Lung (tissue), 12 donors: ENCODE data around the gene PPIP5K2. TPM values are rescaled to one million over a fixed set of nuclear protein-coding genes. Genes with fewer than 3 reads are reported as not detected.

ENCODE experiments used
- ATAC-seq: fragments of 200-7000 bp; cut with Tn5 transposase; one replicate; pipeline ENCODE4 v1.9.1; 2020; ENCODE audit warnings: moderate number of reproducible peaks; ENCODE audit not compliant: insufficient read depth, low FRiP score
- DNase-seq, 3 donors: peaks; one replicate each; pipeline ENCODE4 v3.0.0-alpha.2; 2013 to 2017
- H3K27ac ChIP-seq, 2 donors: one replicate each; pipeline ENCODE4 v1.5.1; 2013; ENCODE audit warnings: mild to moderate bottlenecking in 2 of 2, moderate library complexity in 2 of 2, control low read depth in 1 of 2, inconsistent platforms in 1 of 2, low read depth in 1 of 2, low read length in 1 of 2
- H3K27me3 ChIP-seq, 3 donors: one replicate each; pipeline ENCODE4 v1.5.1; 2013; ENCODE audit warnings: low read length in 2 of 3; ENCODE audit not compliant: control insufficient read depth in 3 of 3, insufficient read depth in 3 of 3
- H3K36me3 ChIP-seq, 4 donors: one replicate each; pipeline ENCODE4 v1.5.1; 2013; ENCODE audit warnings: low read length in 4 of 4, mild to moderate bottlenecking in 1 of 4, moderate library complexity in 1 of 4; ENCODE audit not compliant: control insufficient read depth in 4 of 4, insufficient read depth in 4 of 4
- H3K4me1 ChIP-seq, 5 donors: one replicate each; pipeline ENCODE4 v1.5.1; 2013; ENCODE audit warnings: low read length in 5 of 5, mild to moderate bottlenecking in 2 of 5, moderate library complexity in 1 of 5; ENCODE audit not compliant: control insufficient read depth in 5 of 5, insufficient read depth in 5 of 5
- H3K4me3 ChIP-seq: one replicate; pipeline ENCODE4 v1.5.1; 2013; ENCODE audit warnings: mild to moderate bottlenecking, control low read depth, moderate library complexity
- H3K9ac ChIP-seq, 2 donors: one replicate each; pipeline ENCODE4 v1.5.1; 2013; ENCODE audit warnings: low read length in 2 of 2, control low read depth in 1 of 2; ENCODE audit not compliant: insufficient read depth in 1 of 2
- H3K9me3 ChIP-seq, 4 donors: one replicate each; pipeline ENCODE4 v1.5.1; 2013; ENCODE audit warnings: low read length in 3 of 4, mild to moderate bottlenecking in 1 of 4, moderate library complexity in 1 of 4; ENCODE audit not compliant: control insufficient read depth in 4 of 4, insufficient read depth in 3 of 4
- WGBS, 2 donors: extraction: QIAGEN DNeasy Blood & Tissue Kit; methylation state at CpG; one replicate each; pipeline ENCODE4 v1.1.7; 2013; 5-methylcytosine and 5-hydroxymethylcytosine counted together
- polyA plus RNA-seq, 2 donors: library from polyadenylated mRNA; stranded (reverse); fragments of 200-250 nt; gene quantifications; one replicate each; pipeline ENCODE4 v1.2.1, GENCODE V29; 2013
- total RNA-seq, 2 donors: library from RNA; depleted of rRNA in 1 of 2; stranded (reverse); fragments of >200 nt in 1 of 2; gene quantifications; one replicate each; pipeline ENCODE4 v1.2.1, GENCODE V29; 2014 to 2021
- TF ChIP-seq, protein P1 (sequence below): IDR thresholded peaks from 2 replicates; pipeline ENCODE4 v1.5.1; 2012; ENCODE audit warnings: mild to moderate bottlenecking; ENCODE audit errors: control extremely low read depth, extremely low read depth
- donor health status: control.
- donor health status: control.
- donor health status: Bipolar disorder and iron deficiency.
- donor health status: healthy.
- donor health status: DM: yes; HTN: yes; CAD: no.

PPIP5K2 gene
- total and polyA plus RNA-seq, 4 donors = 15.4 to 109 (median 33.5) TPM

DNA sequence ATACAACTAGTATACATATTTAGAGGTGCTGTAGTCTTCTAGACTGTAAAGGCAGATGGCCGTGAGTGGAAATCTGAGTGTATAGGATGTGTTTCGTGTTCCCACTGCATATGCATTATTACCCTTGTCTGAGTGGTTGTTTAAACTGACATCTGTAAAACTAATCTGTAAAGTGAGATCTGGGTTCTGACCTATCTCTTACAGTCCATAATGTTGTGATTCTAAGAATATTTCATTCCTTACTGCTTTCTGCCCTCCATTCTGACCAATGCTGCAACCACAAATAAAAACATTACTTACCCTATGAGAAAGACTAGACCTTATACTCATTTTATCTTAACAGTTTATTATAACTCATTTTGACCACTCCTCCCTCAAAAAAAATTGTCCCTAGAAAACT lies 90.9 kb downstream of the PPIP5K2 start:
- WGBS, 2 donors = 96 to 97% methylated on average over 2 of the region's 2 CpGs
- Histone ChIP-seq H3K4me1 (peaks cover 0 to 3% (median 0%) of the 10 kb centered on the region in 5 donors), H3K27me3 (no peaks in the 10 kb centered on the region), H3K4me3 (no peak overlapping the region), H3K9me3 (no peaks in the 10 kb centered on the region), H3K27ac (no peak overlapping the region), H3K36me3 (peaks cover 0 to 5% (median 1%) of the 10 kb centered on the region in 4 donors), H3K9ac (no peak overlapping the region)
- no peak for DNase-seq
- no peak for ATAC-seq
- TF ChIP-seq, protein P1, sequence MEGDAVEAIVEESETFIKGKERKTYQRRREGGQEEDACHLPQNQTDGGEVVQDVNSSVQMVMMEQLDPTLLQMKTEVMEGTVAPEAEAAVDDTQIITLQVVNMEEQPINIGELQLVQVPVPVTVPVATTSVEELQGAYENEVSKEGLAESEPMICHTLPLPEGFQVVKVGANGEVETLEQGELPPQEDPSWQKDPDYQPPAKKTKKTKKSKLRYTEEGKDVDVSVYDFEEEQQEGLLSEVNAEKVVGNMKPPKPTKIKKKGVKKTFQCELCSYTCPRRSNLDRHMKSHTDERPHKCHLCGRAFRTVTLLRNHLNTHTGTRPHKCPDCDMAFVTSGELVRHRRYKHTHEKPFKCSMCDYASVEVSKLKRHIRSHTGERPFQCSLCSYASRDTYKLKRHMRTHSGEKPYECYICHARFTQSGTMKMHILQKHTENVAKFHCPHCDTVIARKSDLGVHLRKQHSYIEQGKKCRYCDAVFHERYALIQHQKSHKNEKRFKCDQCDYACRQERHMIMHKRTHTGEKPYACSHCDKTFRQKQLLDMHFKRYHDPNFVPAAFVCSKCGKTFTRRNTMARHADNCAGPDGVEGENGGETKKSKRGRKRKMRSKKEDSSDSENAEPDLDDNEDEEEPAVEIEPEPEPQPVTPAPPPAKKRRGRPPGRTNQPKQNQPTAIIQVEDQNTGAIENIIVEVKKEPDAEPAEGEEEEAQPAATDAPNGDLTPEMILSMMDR = no peak

DNA sequence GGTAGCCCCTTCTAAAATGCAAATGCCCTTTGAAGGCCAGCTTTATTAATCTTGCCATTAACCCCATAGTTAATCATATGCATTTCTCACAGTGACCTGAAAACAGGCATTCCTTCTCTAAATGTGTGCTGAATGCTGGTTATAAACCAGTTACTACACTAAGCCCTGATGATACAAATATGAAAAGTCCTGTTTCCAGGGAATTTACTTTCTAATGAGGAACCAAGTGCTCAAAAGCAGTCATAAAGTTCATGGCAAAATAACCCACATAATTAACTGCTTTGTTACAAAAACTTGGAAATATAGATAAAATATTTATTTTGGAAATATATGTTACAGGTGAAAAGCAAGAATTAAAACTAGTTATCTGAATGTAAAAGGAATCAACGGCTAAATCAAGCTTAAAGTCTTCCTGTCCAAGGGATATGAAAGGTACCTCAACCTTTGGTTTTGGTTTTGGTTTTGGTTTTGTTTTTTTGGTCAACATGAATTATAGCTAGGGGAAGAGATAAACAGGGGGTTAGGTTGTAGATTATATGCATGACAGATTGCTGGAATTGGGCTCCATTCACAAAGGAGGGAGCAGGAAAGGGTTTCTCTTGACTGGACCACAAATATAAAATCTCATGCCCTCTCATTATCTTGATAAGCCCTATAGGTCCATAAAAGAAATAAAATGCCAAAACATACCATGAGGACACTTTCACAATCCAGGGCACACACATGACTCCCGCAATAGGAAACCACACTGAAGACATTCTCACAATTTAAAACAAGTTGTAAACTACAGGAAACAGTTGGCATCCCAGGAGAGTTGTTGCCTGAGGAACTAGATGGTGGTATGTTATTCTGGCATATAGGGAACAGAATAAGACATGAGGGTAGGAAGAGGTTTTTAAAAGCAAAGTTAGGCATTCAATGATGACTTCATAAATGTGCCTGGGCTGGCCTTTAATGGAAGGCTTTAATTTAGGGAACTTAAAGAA lies 91.8 kb downstream of the PPIP5K2 start:
- peaks cover 0 to 3% (median 0%) of the 10 kb centered on the region in 5 donors for H3K4me1 ChIP-seq
- no peaks in the 10 kb centered on the region for H3K27me3 ChIP-seq
- H3K9ac ChIP-seq = no peak overlapping the region
- no peaks in the 10 kb centered on the region for H3K9me3 ChIP-seq
- peaks cover 0 to 5% (median 0%) of the 10 kb centered on the region in 4 donors for H3K36me3 ChIP-seq
- no peak for DNase-seq
- no peak for ATAC-seq
- 34 to 51% methylated on average over 2 of the region's 2 CpGs for WGBS, 2 donors
- TF ChIP-seq, protein P1 = no peak
- H3K27ac ChIP-seq = no peak overlapping the region
- no peak overlapping the region for H3K4me3 ChIP-seq

DNA sequence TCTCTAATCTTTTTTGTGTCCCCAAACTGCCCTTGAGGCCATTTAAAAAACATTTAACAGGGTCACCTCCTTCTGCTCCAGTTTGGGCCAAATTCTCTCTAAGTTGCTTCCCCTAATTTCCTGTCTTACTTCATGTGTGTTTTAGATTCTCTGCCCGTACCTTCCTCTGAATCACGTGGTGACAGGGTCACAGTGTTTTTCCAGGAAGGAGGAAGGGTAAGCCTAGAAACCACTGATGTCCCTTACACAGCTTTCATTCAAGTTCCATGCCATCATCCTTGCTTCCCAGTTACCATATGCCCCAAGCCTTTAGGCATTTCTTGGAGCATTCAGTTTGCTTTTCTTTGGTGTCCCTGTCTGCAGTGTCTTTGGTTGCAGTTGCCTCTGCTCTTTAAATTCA lies 96.0 kb downstream of the PPIP5K2 start:
- Histone ChIP-seq H3K9ac (no peak overlapping the region), H3K4me3 (no peak overlapping the region), H3K27me3 (no peaks in the 10 kb centered on the region), H3K9me3 (no peaks in the 10 kb centered on the region), H3K27ac (no peak overlapping the region), H3K4me1 (peaks cover 0 to 2% (median 0%) of the 10 kb centered on the region in 5 donors), H3K36me3 (no peaks in the 10 kb centered on the region)
- ATAC-seq (no peak), DNase-seq (no peak)
- 8 to 23% methylated on average over 2 of the region's 2 CpGs for WGBS, 2 donors
- TF ChIP-seq, protein P1 = no peak
